Activated T-cell treated with anti-CD3 and anti-CD28 coated beads for 1 hour (primary cell): ENCODE results near the gene NALCN.

Experiments used
- DNase-seq: peaks from one replicate; pipeline ENCODE4 v3.0.0-alpha.2; 2020; ENCODE audit warnings: low read depth

Gene NALCN

DNA sequence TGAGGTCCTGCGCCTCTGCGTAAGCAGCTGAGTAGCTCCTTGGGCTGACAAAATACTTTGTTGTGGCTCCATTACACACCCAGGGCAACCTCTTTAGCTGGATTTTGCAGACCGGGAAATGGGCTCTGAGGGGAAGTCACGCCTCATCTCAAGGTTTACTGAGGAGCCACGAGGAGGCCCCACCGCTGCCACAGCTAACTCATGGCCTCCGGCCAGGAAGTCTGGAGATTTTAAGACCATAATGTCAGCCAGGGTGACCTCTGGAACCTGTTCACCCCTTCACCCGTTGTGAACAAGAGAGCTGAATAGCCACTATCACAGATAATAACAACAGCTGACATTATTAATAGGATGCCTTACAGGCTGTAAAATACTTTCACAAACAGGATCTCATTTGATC is 390.4 kb downstream of the NALCN start:
- DNase-seq, result no peak

DNA sequence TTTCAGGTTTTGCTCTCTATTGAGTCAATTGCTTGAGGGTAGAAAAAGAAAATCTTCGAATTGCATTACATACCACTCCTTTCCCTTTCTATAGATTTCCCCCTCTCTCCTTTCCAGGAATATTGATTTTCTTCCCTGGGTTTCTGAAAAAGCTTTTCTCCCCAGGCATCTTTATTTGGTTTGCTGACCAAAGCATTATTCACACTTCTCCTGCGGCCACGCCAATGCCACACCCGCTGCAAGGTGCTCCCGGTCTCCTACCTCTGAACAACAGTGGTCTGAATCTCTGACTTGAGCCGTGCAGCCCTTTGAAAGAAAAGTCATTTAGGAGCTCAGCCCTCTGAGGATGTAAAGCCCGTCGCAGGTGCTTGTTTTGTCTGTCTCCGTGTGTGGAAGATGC is 390.8 kb downstream of the NALCN start:
- DNase-seq, result no peak

DNA sequence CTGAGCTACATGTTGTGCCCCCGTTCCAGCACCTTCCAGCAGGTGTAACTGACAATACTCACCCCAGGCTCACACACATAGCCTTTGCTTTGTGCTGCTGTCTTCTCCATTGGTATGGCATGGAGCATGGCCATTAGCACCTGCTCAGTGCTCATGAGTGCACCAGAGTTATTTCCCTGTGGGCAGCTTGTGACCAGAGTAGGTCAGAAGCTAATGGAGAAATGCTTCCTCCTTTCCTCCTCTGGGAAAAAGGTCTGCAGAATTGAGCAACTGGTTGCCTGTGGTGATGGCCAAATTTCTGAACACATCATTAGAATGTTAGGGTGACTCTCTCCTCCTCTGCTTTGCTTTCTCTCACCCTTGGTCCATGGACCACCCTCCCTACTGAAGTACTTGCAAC is 397.2 kb downstream of the NALCN start:
- DNase-seq, result no peak

DNA sequence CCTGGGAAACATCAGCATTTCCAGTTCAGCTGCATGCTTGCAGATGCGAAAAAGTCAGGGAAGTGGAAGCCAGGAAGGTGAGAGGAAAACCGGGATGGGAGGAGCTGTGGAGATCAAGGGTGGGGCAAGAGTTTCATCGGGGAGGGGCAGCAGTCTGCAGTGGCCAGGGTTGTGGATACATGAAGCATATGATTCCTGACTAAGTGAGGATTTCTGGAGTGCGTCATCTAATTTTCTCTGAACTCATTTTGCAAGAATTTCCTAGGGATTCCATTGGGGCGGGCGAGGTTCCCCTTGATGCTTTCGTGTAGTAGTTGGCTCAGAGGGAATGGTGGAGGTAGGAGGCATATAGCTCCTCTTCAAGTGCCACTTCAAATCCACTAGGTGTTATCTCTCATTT is 397.6 kb downstream of the NALCN start:
- no peak for DNase-seq

DNA sequence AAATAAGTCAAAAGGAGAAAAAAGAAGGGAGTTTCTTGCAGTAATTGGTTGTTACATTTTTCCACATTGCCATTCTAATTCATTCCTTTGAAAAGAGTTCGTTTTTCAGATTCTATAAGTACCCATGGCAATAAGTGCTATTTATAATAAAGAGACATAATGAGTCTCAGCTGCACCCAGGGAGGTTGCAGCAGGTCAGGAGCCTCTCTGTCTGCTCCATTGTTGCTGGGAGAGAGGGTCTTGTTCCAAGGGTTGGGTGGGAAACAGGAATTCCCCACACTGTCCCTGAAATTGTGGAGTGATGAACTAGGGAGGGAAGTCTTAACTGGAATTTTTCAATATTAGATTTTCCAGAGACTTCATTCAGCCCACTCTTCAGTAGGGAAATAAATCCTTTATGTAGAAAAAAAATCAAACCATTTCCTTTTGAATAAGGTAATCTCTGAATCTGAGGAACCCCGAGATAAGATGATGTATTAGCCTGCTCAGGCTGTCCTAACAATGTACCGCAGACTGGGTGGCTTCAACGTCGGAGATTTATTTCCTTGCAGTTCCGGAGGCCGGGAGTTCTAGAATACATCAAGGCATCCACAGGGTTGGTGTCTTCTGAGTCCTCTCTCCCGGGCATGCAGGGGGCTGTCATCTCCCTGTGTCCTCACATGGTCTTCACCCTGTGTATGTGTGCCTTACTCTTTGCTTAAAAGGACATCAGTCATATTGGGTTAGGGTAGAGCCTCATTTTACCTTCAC is 399.0 kb downstream of the NALCN start:
- no peak for DNase-seq

DNA sequence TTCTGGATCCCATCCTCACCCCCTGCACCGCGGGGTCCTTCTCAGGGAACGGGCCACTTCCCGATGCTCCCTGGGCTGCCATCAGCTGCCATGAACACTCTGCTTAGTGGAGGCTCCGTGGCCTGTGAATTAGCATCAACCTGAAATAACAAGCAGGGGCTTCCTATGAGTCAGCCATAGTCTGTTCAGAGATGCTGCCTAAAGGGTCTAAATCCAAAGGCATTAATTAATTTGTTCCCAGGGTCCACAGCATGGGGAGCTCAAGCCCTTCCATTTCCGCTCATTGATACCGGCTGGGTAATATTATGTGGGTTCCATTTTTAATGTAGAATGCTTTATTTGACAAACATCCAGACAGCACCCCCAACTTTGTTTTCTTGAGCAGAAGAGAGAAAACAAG is 399.8 kb downstream of the NALCN start:
- DNase-seq, result no peak

DNA sequence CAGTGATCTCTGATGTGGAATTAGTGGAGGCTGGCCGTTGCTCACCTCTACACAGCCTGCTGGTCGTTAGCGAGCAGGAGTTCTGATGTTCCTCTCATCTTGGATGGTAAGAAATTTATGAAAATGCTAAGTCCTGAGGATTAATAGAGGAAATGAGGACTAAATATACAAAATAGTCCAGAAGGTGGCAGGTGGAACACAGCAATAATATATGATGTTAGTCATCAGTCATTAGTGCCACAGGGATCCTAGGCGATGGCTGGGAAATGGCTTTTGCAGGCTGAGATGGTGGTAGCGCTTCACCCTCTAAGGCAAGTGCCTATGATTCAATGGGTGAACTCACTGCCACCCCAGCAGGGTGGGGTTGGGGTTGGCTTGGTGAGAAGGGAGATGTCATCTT is 403.1 kb downstream of the NALCN start:
- no peak for DNase-seq

DNA sequence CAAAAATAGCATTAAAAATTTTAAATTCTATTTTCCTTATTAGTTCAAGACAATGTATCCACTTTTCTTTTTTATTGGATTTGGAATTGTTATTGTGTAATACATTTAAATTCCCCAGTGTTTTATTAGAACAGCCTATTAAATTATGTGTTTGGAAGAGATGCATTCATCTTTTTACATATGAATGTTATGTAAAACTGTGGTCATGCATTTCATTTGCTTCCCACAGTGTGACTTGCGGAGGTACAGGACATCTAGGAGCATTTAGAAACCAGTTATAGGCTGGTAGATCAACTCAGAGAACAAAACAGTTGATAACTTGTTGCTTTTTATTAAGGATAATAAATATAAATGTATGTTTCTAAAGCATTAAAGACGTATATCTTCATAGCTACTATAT is 406.2 kb downstream of the NALCN start:
- DNase-seq, result no peak

DNA sequence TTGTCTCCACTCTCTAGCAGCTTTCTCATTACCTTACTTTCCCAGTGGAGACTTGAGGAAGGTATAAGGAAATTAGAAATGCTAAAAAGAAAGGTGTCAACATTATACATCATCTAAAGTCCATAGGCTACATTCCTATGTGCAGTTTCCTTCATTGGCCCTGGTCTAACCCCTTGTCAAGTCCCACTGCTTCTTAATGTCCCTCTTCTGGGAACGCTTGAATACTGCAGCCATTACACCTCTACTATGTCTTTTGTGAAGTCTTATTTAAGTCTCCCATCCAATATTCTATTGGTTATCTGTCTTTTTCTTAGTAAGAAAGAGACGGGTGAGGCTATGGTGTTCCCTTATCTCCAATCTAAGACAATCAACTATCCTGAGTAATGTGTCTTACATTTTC is 409.1 kb downstream of the NALCN start:
- no peak for DNase-seq
